Thoracic aorta (tissue), 2 donors: ENCODE results near the gene HSPA1B. TPM values are rescaled to one million over a fixed set of nuclear protein-coding genes. Genes with fewer than 3 reads are reported as not detected.
"Not testable (repeated sequence)": the region's sequence is repeated elsewhere in the genome, so short reads cannot be mapped to it uniquely, and the experiment has no call there.

Experiments
- ATAC-seq: fragments of 150-250 bp; one replicate; pipeline ENCODE4 v1.8.0; 2017; ENCODE audit warnings: low read depth; ENCODE audit not compliant: insufficient number of reproducible peaks, low FRiP score
- DNase-seq: peaks from one replicate; pipeline ENCODE4 v3.0.0-alpha.2; 2020; ENCODE audit warnings: low spot score
- H3K27ac ChIP-seq, 2 donors: fragments of 200-600 bp; sonication (generic); 1 replicate in 1 of 2; 2 replicates in 1 of 2; pipeline ENCODE4 v1.5.1; 2016; ENCODE audit warnings: mild to moderate bottlenecking in 2 of 2, moderate library complexity in 2 of 2
- H3K27me3 ChIP-seq: fragments of 200-600 bp; sonication (generic); replicated peaks from 2 replicates; pipeline ENCODE4 v1.6.0; 2016; ENCODE audit warnings: mild to moderate bottlenecking; ENCODE audit not compliant: insufficient read depth
- H3K36me3 ChIP-seq: fragments of 200-600 bp; sonication (generic); one replicate; pipeline ENCODE4 v1.5.1; 2016
- H3K4me1 ChIP-seq, 2 donors: fragments of 200-600 bp; sonication (generic); 1 replicate in 1 of 2; 2 replicates in 1 of 2; pipeline versions ENCODE4 v1.5.1 to v1.6.0; 2016; ENCODE audit warnings: low read depth in 2 of 2, mild to moderate bottlenecking in 1 of 2; ENCODE audit not compliant: control insufficient read depth in 1 of 2
- H3K4me3 ChIP-seq: fragments of 200-600 bp; sonication (generic); 2 replicates; pipeline ENCODE4 v1.5.1; 2016; ENCODE audit warnings: mild to moderate bottlenecking
- H3K9me3 ChIP-seq: fragments of 200-600 bp; sonication (generic); 2 replicates; pipeline ENCODE4 v1.5.1; 2016
- total RNA-seq, 2 donors: library from RNA; depleted of rRNA; stranded (reverse); fragments of >200 nt; gene quantifications; one replicate each; pipeline versions ENCODE4 v1.1.0 to v1.2.3, GENCODE V29; 2016
- TF ChIP-seq, protein P1 (sequence below): fragments of 200-600 bp; sonication (generic); IDR thresholded peaks from one replicate; pipeline ENCODE4 v1.5.1; 2019; ENCODE audit warnings: antibody characterized with exemption

HSPA1B gene
- total RNA-seq, 2 donors from 2014 or later = 178 to 262 TPM

DNA sequence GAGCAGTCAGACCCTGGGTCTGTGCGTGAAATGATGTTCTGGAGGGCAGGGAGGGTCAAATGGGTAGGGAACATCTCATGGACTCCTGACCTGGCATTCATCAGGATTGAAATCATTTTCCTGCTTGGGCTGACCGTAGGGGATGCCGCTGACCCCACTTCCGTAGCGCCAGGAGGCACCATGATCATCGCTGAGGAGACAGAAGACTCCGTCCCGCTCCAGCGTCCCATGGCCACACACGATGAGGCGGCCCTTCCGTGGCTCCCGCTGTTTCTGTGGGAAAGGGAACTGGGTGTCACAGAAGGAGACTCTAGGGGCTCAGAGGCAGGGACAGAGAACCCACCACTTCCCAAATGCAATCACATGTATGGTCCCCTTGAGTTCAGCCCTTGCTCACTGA lies 32.8 kb downstream of the HSPA1B start:
- no peak overlapping the region for H3K27ac ChIP-seq
- no peak overlapping the region for H3K4me3 ChIP-seq
- H3K27me3 ChIP-seq = no peaks in the 10 kb centered on the region
- TF ChIP-seq, protein P1, sequence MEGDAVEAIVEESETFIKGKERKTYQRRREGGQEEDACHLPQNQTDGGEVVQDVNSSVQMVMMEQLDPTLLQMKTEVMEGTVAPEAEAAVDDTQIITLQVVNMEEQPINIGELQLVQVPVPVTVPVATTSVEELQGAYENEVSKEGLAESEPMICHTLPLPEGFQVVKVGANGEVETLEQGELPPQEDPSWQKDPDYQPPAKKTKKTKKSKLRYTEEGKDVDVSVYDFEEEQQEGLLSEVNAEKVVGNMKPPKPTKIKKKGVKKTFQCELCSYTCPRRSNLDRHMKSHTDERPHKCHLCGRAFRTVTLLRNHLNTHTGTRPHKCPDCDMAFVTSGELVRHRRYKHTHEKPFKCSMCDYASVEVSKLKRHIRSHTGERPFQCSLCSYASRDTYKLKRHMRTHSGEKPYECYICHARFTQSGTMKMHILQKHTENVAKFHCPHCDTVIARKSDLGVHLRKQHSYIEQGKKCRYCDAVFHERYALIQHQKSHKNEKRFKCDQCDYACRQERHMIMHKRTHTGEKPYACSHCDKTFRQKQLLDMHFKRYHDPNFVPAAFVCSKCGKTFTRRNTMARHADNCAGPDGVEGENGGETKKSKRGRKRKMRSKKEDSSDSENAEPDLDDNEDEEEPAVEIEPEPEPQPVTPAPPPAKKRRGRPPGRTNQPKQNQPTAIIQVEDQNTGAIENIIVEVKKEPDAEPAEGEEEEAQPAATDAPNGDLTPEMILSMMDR = no peak
- peaks cover 15% of the 10 kb centered on the region for H3K36me3 ChIP-seq
- DNase-seq (no peak), ATAC-seq (no peak)
- no peaks in the 10 kb centered on the region for H3K9me3 ChIP-seq
- H3K4me1 ChIP-seq = peaks cover 11 to 21% of the 10 kb centered on the region in 2 donors

DNA sequence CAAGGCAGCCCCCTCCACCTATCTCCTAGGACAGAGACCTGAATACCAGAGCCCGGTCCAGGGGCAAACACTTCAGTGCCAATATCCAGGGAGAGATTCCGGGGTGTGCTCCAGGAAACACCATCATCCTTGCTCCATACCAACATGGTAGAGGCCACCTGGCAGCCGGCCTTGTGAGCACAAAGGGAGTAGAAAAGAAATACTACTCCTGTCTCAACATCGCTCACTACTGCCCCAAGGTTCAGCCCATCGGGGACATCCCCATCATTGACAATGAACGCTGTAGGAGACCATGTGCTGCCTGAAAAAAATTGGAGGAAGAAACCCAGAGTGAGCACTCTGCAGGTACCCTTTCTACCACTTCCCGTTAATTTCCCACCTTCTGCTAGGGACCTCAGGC lies 33.6 kb downstream of the HSPA1B start:
- Histone ChIP-seq H3K27me3 (no peaks in the 10 kb centered on the region), H3K27ac (no peak overlapping the region), H3K4me3 (no peak overlapping the region), H3K4me1 (peaks cover 11 to 21% of the 10 kb centered on the region in 2 donors), H3K36me3 (peaks cover 15% of the 10 kb centered on the region), H3K9me3 (no peaks in the 10 kb centered on the region)
- ATAC-seq (no peak), DNase-seq (no peak)
- TF ChIP-seq, protein P1 = no peak

GRCh38 chr6:31861919-31862343 lies 34.4 kb downstream of the HSPA1B start:
- TF ChIP-seq, protein P1 = no peak
- peak overlapping the region; percentile 88 for H3K4me3 ChIP-seq
- DNase-seq (no peak), ATAC-seq (no peak)
- H3K27me3 ChIP-seq = no peaks in the 10 kb centered on the region
- no peaks in the 10 kb centered on the region for H3K9me3 ChIP-seq
- H3K36me3 ChIP-seq = peaks cover 15% of the 10 kb centered on the region
- peak overlapping the region; percentile 82 to 84 for H3K27ac ChIP-seq
- peaks cover 11 to 21% of the 10 kb centered on the region in 2 donors for H3K4me1 ChIP-seq

DNA sequence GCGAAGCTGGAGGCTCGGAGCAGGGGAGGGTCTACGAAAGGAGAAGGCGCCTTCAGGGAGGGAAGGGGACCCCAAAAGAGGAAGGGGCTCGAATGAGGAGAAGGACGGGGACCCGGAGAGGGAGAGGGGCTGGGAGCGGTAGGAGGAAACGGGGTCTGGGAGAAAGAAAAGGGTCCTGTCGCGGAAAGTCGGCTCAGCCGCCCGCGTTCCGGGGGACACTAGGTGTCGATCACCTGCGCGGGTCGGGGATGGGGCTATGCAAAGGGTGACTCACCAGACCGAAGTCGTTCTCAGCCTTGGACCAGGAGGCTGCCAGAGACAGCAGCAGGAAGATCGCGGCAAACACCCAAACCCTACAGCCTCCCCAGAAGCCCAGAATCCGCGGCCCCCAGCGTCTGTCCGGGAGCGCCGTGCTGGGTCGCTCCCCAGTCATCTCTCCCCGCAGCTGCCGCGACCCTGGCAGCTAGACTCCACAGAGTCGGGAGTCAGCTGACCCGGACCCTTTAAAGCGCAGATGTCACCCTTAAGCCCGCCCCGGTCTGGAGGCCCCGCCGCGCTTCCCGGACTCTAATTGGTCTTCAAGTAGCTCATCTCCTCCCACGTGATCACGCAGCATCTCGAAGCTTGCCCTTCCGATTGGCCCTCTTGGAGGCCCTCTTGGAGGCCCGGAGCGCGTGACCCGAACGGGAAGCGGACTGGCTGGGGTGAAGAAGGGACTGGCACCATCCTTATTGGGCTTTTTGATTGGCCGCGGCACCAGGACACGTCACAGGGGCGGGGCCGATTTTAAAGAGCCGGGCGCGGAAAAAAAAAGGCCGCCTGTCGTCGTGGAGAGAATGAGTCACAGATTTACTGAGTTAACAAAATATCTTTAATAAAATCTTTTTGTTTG lies 35.1 kb downstream of the HSPA1B start, which contains the start of gene NEU1:
Gene NEU1, minus strand, starts transcription at position 478 of the 892 bp plus-strand sequence. Its CDS starts 45 bp downstream, at position 433.
- Histone ChIP-seq H3K36me3 (peaks cover 15% of the 10 kb centered on the region), H3K27ac (peak within 1 kb of the TSS; percentile 87 to 90), H3K27me3 (no peaks in the 10 kb centered on the region), H3K9me3 (no peaks in the 10 kb centered on the region), H3K4me3 (peak within 1 kb of the TSS; percentile 88), H3K4me1 (peaks cover 11 to 21% of the 10 kb centered on the region in 2 donors)
- DNase-seq (peak; percentile 100), ATAC-seq (peak; percentile 97)
- TF ChIP-seq, protein P1 = no peak

DNA sequence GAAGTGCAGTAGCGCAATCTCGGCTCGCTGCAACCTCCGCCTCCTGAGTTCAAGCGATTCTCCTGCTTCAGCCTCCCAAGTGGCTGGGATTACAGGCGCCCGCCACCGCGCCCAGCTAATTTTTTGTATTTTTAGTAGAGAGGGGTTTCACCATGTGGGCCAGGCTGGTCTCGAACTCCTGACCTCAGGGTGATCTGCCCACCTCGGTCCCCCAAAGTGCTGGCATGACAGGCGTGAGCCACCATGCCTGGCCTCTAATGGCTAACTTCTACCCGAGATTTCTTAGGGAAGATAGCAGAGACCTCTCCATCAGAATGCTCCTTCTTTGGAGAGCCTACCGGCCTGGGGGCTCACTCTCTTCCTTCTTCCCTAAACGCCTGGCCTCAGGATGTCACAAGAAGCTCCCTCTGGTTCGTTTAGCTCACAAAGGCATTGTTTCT lies 36.6 kb downstream of the HSPA1B start:
- H3K4me1 ChIP-seq = peaks cover 11 to 21% of the 10 kb centered on the region in 2 donors
- H3K4me3 ChIP-seq = peak overlapping the region; percentile 88
- DNase-seq, H3K27me3 ChIP-seq, H3K9me3 ChIP-seq, ATAC-seq, H3K36me3 ChIP-seq: not testable (repeated sequence)
- peak overlapping the region; percentile 87 to 90 for H3K27ac ChIP-seq
